ENCODE measurements around the gene GLIPR2. TPM values are rescaled to one million over a fixed set of nuclear protein-coding genes. Genes with fewer than 3 reads are reported as not detected.

The GLIPR2 gene
- total and polyA plus RNA-seq, 2 donors (not counting 3 experiments of a cell fraction or from before 2014, with no cell fraction given) = 22.0 to 42.4 TPM

- H3K4me3 ChIP-seq (replicated peaks in 1 of 3; ENCODE audit: insufficient read depth in 1 of 3, low read depth in 1 of 3, low read length in 3 of 3) = no peak overlapping the region
- no peaks in the 10 kb centered on the region for H3K36me3 ChIP-seq (ENCODE audit: control insufficient read depth in 2 of 2, extremely low read depth in 1 of 2, insufficient read depth in 2 of 2, low read length in 2 of 2)
- no peak overlapping the region for H3K27ac ChIP-seq (ENCODE audit: insufficient read depth, low read depth, low read length)
- no peak overlapping the region for H3K9ac ChIP-seq (replicated peaks; ENCODE audit: extremely low read depth, insufficient read depth, low read length)
- no peaks in the 10 kb centered on the region for H3K9me3 ChIP-seq (replicated peaks; ENCODE audit: control insufficient read depth, insufficient read depth, low read length)
- CTCF ChIA-PET = interaction anchor here (0.6 to 4.0 kb wide), 3 partner anchors 15 to 166 kb away, joined by 3 to 19 read pairs (median 4); partner anchors contain the start of gene CLTA
- intact Hi-C loops (cut with micrococcal nuclease) = no loop called here
- H2AFZ ChIP-seq (ENCODE audit: low read depth, low read length) = no peak overlapping the region
- POLR2A ChIA-PET = interaction anchor here (0.6 kb wide), 1 partner anchor 72 kb away, joined by 3 read pairs; no protein-coding TSS in a partner anchor
- no peaks in the 10 kb centered on the region for H3K27me3 ChIP-seq (ENCODE audit: control insufficient read depth in 2 of 2, insufficient read depth in 2 of 2, low read length in 2 of 2)
- dilution Hi-C loops (cut with MboI; ENCODE audit: extremely low pct_ligation_motif_present, low sequenced_read_pairs) = no loop called here
- TF ChIP-seq FOS (IDR thresholded peaks at IDR 0.05; ENCODE audit: borderline replicate concordance, insufficient read depth, low read length) (no peak), MAX (IDR thresholded peaks at IDR 0.05; ENCODE audit: insufficient read depth, insufficient read length) (no peak), MYC (IDR thresholded peaks at IDR 0.05; ENCODE audit: low read depth, low read length) (no peak), JUN (IDR thresholded peaks at IDR 0.05; ENCODE audit: borderline replicate concordance, insufficient read depth, insufficient read length, low read depth) (no peak), GATA2 (IDR thresholded peaks at IDR 0.05; ENCODE audit: insufficient read depth, insufficient read length, low read depth, low read length) (no peak), POLR2AphosphoS5 (IDR thresholded peaks at IDR 0.05; ENCODE audit: insufficient read depth, low read depth, low read length) (no peak), EZH2 (IDR thresholded peaks at IDR 0.05; ENCODE audit: borderline replicate concordance, low read depth, low read length, severe bottlenecking) (no peak), POLR2A (IDR thresholded peaks at IDR 0.05; ENCODE audit: low read depth, low read length) (no peak), CTCF (IDR thresholded peaks at IDR 0.05; ENCODE audit: extremely low read depth in 1 of 2, insufficient read depth in 1 of 2, low read depth in 1 of 2, low read length in 2 of 2) (no peak)
- H3K9me1 ChIP-seq (replicated peaks; ENCODE audit: control insufficient read depth, extremely low read depth, insufficient read depth, low read length) = no peaks in the 10 kb centered on the region
- no peaks in the 10 kb centered on the region for H3K4me1 ChIP-seq (ENCODE audit: control insufficient read depth, extremely low read depth, insufficient read depth, low read length)
- H3K79me2 ChIP-seq (ENCODE audit: control insufficient read depth, insufficient read depth, low read length) = no peaks in the 10 kb centered on the region
- no peak for FAIRE-seq
- BruUV-seq (replicated peaks) = no TSS peak
- H4K20me1 ChIP-seq (replicated peaks; ENCODE audit: control insufficient read depth, extremely low read depth, insufficient read depth, low read length) = no peaks in the 10 kb centered on the region
- no peak for DNase-seq (ENCODE audit: low read depth, low spot score)
- H3K4me2 ChIP-seq (ENCODE audit: insufficient read depth, low read length) = no peak overlapping the region
These were observed 37.3 kb downstream of the GLIPR2 start for GRCh38 chr9:36173861-36174260.
